GM19463 (cell line): ENCODE data around the gene MRPL55.

ENCODE experiments used
- ATAC-seq: cut with Tn5 transposase; IDR thresholded peaks from one replicate; pipeline ENCODE4 v1.9.1; 2021; ENCODE audit warnings: mild to moderate bottlenecking, moderate library complexity; ENCODE audit not compliant: unreplicated experiment

Gene MRPL55

DNA sequence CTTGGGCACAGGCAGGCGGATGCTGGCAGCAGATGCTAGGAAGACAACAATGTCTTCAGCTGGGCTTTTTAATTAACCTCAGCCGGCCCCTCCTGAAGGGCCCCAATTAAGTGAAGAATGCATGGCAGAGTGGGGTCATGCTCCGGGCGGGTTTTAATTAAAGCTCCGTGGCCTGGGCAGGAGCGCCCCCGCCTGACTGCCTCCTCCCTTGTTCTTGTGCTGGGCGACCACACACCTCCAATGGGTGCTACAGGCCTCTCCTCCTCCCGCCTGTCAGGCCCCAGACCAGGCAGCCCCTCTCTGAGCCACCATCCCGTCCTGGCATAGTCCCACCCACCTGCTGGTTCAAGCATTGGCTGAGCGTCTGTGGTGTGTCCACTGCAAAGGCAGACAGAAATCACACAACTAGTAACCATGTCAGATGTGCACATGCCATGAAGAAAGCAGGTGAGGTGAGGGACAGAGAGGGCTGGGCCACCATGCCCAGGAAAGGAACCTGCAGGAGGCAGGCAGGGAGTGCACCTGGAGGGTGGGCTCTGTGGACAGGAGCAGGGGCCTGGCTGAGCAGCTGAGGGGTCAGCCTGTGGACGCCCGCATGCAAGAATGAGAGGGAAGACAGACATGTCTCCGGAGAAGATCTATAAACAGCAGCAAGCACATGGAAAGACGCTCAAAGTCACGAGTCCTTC, 35.1 kb downstream of the MRPL55 start:
- no peak for ATAC-seq

DNA sequence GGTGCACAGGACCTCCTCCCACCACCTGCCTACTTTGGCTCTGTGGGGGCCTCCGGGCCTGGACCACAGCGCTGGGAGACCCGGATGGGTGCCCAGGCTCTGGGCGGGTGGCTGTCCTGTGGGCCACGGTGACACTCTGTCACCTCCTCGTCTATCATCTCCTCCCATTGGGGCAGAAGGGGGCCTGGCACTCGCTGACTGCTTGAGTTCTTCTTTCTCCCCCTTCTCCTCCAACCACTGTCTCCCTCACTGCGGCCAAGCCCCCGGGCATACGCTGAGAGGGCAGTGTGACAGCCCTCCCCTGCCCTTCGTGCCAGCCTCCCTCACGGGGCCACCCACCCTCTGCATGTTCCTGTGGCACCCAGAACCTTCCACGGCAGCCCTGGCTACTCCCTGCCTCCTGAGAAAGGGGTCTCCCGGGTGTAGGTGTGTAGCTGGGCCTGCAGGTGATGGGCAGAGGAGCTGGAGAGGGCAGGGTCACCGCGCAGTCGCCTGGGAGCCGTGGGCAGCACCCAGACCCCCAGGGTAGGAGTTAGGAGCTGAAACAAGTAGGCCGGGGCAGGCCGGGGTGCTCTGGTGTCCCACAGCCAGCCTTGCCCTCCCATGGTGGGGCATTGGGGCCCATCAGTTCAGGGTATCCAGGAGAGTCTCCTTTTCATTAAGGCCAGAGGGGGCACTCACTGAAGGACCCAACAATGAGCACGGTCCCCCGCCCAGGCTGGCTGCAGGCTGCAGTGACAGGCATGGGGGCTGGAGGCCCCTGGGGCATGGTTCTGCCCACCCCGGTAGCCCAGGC, 35.8 kb downstream of the MRPL55 start:
- no peak for ATAC-seq

DNA sequence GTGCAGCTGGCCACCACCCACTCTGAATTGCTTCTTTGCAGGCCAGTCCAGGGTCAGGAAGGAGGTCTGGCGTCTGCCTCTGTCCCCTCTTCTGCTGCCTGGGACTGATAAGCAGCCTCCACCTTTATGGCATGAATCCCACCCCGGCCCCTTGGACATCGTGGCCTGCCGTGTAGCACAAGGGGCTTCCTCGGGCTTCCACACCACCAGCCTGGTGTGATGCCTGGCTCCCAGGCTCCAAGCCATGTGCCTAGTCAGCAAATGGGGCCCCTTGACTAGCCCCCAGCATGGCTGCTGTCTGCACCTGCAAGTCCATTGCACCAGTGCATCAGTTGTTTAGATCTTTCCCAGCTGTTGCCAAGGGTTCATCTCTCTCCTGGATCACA, 36.4 kb downstream of the MRPL55 start:
- no peak for ATAC-seq

DNA sequence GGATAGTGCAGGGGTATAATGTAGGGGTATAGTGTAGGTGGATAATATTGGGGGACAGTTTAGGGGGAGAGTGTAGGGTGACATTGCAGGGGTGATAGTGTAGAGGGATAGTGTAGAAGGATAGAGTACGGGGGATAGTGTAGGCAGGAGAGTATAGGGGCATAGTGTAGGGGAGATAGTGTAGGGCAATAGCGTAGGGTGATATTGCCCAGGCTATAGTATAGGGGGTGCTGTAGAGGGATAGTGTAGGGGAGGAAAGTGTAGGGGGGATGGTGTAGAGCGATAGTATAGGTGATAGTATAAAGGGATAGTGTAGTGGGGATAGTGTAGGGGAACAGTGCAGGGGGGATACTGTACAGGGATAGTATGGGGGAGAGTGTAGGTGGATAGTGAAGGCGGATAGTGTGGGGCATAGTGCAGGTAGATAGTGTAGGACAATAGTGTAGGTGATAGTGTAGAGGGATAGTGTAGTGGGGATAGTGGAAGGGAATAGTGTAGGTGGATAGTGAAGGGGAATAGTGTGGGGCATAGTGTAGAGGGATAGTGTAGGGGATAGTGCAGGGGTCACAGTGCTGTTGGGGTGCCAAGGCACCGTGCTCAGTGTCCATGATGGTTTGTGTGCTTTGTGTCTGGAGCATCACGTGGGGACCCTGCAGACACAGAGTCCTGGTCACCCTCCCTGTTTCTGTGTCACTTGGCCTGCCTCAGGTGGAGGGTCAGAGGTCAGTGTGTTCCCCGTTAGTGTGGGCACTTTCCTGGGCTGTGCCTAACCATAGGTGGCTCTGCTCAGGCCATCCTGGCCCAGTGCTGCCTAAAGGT, 37.1 kb downstream of the MRPL55 start:
- no peak for ATAC-seq

DNA sequence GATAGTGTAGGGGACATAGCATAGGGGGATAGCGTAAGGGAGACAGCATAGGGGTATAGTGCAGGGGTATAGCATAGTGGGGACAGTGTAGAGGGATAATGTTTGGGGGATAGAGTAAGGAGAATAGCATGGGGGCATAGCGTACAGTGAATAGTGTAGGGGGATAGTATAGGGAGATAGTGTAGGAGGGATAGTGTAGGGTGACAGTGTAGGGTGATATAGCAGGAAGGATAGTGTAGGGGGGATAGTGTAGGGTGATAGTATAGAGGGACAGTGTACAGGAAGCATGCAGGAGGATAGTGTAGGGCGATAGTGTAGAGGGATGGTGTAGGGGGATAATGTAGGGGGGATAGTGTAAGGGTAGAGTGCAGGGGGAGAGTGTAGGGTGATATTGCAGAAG, 38.2 kb downstream of the MRPL55 start:
- no peak for ATAC-seq

DNA sequence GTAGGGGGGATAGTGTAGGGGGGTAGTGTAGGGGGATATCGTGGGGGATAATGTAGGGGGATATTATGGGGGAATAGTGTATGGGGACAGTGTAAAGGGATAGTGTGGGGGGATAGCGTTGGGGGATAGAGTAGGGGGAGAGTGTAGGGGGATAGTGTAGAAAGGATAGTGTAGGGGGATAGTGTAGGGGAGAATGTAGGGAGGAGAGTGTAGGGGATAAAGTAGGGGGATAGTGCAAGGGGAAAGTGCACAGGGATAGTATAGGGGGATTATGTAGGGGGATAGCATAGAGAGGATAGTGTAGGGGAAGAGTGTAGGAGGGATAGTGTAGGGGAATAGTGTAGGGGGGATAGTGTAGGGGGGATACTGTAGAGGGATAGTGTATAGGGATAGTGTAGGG, 38.9 kb downstream of the MRPL55 start:
- ATAC-seq = no peak

DNA sequence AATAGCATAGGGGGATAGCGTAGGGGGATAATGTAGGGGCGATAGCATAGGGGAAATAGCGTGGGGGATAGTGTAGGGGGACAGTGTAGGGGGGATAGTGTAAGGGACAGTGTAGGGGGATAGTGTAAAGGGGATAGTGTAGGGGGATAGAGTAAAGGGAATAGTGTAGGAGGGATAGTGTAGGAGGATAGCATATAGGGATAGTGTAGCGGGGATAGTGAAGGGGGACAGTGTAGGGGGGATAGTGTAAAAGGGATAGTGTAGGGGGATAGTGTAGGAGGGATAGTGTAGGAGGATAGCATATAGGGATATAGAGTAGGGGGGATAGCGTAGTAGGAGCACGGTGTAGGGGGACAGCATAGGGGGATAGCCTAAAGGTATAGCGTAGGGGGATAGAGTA, 40.7 kb downstream of the MRPL55 start:
- no peak for ATAC-seq

DNA sequence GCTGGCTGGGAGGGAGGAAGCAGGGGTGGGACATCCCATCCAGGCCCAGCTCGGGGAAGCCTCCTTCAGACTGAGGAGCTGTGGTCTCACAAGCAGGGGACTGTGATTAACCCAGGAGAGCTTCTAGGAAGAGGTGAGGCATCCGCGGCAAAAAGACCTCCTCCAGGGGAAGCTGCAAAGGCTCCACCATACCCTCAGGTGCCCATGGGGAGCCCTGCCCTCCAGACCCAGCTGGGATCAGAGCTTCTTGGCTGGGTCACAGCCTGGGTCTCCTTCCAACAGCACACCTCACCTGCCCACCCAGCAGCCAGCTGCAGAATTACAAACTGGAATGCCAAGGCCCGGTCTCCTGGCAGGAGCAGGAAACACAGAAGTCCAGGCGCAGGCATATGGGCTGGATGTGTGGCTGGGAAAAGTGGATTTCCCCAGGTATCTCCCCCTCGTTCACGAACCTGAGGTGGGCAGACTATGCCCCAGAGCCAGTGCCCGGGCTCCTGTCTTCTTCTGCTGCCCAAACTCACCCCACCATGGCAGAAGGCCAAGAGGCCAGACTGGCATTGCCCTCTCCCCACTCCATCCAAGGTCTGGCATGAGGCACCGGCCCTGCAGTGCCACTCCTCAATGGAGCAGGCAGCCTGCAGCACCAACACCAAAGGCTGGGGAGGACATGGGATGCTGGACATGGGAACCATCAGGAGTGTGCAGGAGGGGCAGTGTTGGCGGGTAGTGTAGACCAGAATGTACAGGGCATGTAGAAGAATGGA, 42.0 kb downstream of the MRPL55 start:
- ATAC-seq = no peak

DNA sequence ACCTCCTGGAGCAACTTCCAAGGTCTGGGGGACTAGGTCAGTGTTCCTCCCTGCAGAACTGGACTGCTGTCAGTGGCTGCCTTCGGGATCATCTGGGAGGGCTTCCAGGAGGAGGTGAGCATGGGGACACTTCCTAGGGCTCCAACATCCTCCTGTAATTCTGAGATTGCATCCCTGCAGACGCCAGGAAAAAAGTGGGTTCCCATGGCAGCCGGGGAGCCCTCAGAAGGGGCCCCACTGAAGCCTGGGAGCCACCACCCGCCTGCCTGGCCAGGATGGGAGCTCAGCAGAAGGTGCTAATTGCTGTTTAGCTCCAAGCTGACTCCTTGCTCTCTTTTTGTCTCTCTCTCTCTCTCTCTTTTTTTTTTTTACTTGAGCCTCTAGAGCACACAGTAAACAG, 42.7 kb downstream of the MRPL55 start:
- no peak for ATAC-seq

DNA sequence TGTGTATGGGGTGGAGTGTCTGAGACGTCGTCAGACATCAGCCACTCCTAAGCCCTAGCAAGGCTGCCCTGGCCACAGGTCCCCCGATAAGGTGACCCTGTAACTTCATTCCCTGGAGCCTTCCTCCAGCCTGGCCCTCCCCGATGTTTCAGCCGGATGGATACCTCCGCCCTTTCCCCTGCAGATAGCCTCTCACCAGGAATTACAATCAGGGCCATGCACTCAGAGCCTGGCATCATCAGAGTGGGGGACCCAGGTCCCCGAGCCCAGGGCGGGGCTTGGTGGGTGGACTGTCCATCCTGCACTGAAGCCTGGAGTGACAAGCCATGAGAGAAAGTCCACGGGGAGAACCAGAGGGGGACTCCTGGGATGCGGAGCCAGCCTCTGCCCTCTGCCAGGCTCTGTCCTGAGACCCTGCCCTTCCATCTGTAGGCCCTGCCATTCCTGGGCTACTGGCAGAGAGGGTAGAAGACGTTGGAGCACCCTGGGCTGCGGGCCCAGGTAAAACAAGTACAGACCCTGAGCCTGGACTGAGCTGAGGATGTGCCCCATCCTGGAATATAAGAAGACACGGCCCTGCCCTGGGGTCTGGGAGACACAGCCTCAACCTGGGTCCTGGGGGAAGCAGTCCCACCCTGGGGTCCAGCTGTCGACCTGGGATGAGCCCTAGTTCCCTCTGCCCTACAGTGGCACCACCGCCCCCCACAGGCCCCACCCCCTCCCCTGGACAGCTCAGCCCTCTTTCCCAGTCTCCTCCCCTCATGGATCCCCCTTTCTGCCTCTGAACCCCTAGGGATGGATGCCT, 43.4 kb downstream of the MRPL55 start:
- ATAC-seq = no peak

DNA sequence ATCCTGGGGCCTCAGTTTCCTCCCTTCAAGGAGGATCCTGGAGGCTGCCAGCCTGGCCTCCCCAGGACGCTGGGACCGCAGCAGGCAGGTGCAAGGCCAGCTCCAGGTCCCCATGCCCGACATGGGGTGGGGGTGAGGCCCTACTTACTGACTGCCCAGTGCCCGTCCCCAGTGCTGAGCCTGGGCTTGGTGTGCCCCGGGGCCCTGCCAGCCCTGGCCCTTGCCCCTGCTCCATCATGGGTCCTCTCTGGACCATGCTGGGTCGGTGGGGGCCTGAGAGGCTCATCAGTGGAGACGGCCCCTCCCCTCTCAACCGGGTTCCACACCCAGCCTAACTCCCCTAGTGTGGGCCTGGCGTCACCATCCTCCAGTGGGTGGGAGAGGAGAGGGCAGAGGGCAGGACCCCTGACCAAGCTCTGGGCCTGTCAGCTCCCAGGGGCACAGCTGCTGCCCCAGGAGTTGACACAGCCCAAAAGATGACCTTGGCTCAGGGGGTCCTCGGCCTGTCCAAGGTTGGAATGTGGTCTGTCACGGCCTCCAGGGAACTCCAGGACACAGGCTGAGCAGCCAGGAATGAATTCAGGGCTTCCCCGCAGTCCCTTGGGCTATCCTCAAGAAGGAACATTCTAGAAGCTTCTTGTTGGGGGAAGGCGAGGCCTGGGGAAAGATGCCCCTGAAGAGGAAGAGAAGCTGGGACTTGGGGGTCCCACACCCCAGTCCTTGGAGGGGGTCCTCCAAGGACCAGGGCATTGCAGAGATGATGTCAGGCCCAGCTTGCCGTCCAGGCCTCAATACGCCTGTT, 44.2 kb downstream of the MRPL55 start:
- no peak for ATAC-seq

DNA sequence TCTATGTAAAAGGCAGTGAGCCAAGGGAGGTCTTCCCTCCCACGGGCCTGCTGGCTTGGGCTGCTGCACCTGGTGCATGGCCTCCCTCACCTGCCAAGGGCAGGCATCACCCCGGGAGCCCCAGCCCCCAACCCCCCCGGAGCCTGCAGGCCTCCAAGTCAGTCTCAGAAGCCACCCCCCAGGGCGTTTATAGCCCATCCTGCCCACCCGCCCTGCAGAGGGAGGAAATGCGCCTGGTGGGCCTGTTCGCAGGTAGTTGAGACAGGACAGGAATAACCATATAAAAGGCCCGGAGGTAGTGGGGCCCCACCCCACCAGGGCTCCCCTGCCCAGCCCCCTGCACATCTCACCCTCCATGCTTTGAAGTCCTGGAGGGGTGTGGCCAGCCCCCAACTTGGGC, 44.8 kb downstream of the MRPL55 start:
- no peak for ATAC-seq

DNA sequence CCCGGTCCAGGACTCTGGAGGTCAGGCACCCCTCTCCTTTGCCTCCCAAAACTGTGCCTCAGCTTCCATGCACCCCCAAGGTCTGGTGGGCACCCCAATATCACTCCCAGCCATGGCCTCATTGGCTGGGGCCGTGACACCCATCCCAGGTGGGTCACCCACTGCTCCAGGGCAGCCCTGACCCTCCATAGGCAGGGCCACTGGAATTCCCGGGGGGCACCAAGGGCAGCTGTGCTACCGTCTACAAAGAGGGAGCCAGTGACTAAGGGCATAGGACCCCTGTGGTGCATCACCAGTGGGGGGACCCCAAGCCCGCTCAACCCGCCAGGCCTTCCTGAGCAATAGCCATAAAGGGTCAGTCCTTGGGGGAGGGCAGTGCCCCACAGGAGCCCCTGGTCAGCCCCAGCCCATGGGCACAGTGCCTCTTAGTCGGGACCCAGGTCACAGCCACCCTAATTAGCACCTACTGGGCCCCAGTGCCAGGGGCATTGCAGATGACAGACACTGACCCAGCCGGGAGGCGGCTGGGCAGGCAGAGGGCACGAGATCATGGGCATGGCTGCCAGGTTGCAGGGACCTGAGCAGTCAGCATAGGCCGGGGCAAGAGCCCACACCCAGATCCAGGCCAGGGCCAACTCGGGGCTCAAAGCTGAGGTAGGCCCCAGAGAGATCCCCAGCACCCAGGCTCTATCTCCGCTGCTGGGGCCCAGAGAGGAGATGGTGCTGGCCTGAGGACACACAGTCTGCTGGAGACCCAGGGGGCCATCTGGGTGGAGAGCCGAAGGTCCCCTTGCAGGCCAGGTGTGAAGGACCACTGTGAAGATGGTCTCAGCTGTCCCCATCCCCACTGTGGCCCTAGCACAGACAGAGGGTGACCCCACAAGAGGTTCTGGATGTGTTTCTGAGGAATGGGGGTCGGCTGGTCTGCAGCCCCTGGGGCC, 45.6 kb downstream of the MRPL55 start:
- ATAC-seq = no peak

DNA sequence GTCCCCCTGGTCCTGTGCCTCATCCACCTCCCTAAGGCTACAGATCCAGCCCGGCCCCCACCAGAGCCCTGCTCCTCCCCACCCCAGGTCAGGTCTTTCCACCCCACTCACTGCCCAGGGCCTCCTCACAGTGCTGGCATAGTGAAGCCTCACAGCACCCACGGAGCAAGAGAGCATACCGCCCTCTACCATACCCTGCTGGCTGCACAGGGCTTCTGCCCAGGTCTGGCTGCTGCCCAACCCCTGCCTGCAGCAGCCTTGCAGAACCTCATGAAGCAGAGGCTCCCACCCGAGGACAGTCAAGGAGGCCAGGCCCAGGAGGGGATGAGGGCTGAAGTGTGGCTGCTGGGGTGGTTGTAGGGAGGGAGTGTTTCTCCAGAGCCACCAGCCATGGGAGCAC, 46.3 kb downstream of the MRPL55 start:
- ATAC-seq = no peak

DNA sequence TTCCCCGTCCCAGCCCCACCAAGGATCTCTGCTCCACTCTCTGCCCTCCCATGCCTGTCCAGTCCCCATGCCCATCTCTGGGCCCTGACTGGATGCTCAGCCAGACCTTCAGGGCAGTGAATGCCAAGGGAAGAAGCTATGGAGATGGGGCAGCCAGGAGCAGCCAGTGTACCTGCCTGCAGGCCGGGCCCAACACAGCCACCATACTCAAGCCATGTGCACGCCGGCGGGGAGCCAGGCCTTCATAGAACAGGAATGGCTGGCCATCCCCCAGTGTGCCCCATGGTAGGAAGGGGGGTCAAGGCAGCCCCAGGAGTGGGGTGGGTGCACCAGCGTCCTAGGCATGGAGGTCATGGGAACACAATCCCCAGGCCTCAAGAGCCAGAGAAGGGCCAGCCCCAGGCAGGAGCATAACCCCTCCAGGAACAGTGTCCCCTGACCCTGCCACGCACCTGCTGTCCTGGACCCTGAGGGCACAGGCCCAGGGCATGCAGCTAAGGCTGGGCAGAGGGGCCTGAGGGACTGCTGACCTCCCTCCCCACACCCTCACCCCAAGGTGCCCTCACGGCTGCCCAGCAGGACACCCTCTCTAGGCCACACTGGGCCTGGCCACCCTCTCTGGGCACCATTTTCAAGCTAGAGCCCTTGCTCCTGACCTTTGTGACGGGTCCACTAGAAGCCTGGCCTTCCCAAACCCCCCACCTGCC, 46.9 kb downstream of the MRPL55 start:
- no peak for ATAC-seq

DNA sequence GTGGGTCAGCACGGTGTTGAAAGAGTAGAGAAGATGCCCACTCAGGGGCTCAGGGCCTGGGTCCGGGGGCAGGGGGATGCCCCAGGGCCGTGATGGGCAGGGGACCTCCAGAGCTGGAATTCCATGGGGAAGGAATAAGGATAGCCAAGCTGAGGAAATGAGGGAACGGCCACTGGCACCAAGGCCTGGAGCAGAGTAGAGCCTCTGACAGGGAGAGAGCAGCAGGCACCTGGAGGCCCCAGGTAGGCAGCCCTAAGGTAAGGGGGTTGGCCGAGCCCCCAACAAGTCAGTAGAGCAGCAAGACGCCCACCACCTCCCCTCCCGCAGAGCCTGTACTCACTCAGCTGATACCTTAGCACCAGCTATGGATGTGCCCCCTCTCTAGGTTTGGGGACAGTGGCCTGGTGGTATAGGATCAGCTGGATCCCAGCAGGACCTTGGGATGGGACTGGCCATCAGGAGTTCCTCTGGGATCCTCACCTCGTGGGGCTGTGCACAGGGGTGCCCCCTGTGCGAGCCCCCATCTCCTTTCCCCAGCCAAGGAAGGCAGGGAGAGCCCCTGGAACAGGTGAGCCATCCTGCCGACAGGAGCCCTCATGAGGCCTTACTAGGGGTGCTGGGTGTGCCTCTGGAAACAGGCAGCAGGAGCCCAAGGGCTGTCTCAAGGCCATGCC, 47.6 kb downstream of the MRPL55 start:
- ATAC-seq = no peak
